Lung (tissue), 12 donors: ENCODE measurements around the gene PEX10. TPM values are rescaled to one million over a fixed set of nuclear protein-coding genes. Genes with fewer than 3 reads are reported as not detected.

Experiments used
- ATAC-seq: fragments of 200-7000 bp; cut with Tn5 transposase; one replicate; pipeline ENCODE4 v1.9.1; 2020; ENCODE audit warnings: moderate number of reproducible peaks; ENCODE audit not compliant: insufficient read depth, low FRiP score
- DNase-seq, 3 donors: peaks; one replicate each; pipeline ENCODE4 v3.0.0-alpha.2; 2013 to 2017
- H3K27ac ChIP-seq, 2 donors: one replicate each; pipeline ENCODE4 v1.5.1; 2013; ENCODE audit warnings: mild to moderate bottlenecking in 2 of 2, moderate library complexity in 2 of 2, control low read depth in 1 of 2, inconsistent platforms in 1 of 2, low read depth in 1 of 2, low read length in 1 of 2
- H3K27me3 ChIP-seq, 3 donors: one replicate each; pipeline ENCODE4 v1.5.1; 2013; ENCODE audit warnings: low read length in 2 of 3; ENCODE audit not compliant: control insufficient read depth in 3 of 3, insufficient read depth in 3 of 3
- H3K36me3 ChIP-seq, 4 donors: one replicate each; pipeline ENCODE4 v1.5.1; 2013; ENCODE audit warnings: low read length in 4 of 4, mild to moderate bottlenecking in 1 of 4, moderate library complexity in 1 of 4; ENCODE audit not compliant: control insufficient read depth in 4 of 4, insufficient read depth in 4 of 4
- H3K4me1 ChIP-seq, 5 donors: one replicate each; pipeline ENCODE4 v1.5.1; 2013; ENCODE audit warnings: low read length in 5 of 5, mild to moderate bottlenecking in 2 of 5, moderate library complexity in 1 of 5; ENCODE audit not compliant: control insufficient read depth in 5 of 5, insufficient read depth in 5 of 5
- H3K4me3 ChIP-seq: one replicate; pipeline ENCODE4 v1.5.1; 2013; ENCODE audit warnings: mild to moderate bottlenecking, control low read depth, moderate library complexity
- H3K9ac ChIP-seq, 2 donors: one replicate each; pipeline ENCODE4 v1.5.1; 2013; ENCODE audit warnings: low read length in 2 of 2, control low read depth in 1 of 2; ENCODE audit not compliant: insufficient read depth in 1 of 2
- H3K9me3 ChIP-seq, 4 donors: one replicate each; pipeline ENCODE4 v1.5.1; 2013; ENCODE audit warnings: low read length in 3 of 4, mild to moderate bottlenecking in 1 of 4, moderate library complexity in 1 of 4; ENCODE audit not compliant: control insufficient read depth in 4 of 4, insufficient read depth in 3 of 4
- CTCF ChIP-seq: IDR thresholded peaks from 2 replicates; pipeline ENCODE4 v1.5.1; 2012; ENCODE audit warnings: mild to moderate bottlenecking; ENCODE audit errors: control extremely low read depth, extremely low read depth
- WGBS, 2 donors: extraction: QIAGEN DNeasy Blood & Tissue Kit; methylation state at CpG; one replicate each; pipeline ENCODE4 v1.1.7; 2013; 5-methylcytosine and 5-hydroxymethylcytosine counted together
- polyA plus RNA-seq, 2 donors: library from polyadenylated mRNA; stranded (reverse); fragments of 200-250 nt; gene quantifications; one replicate each; pipeline ENCODE4 v1.2.1, GENCODE V29; 2013
- total RNA-seq, 2 donors: library from RNA; depleted of rRNA in 1 of 2; stranded (reverse); fragments of >200 nt in 1 of 2; gene quantifications; one replicate each; pipeline ENCODE4 v1.2.1, GENCODE V29; 2014 to 2021
- donor health status: control.
- donor health status: control.
- donor health status: Bipolar disorder and iron deficiency.
- donor health status: healthy.
- donor health status: DM: yes; HTN: yes; CAD: no.

The PEX10 gene
- total and polyA plus RNA-seq, 4 donors: 15.7 to 25.4 (median 20.5) TPM

- no peak for DNase-seq
- no peak overlapping the region for H3K9ac ChIP-seq
- 40 to 52% methylated on average over 22 to 27 of the region's 27 CpGs for WGBS, 2 donors
- H3K4me3 ChIP-seq: no peak overlapping the region
- peaks cover 0 to 4% (median 0%) of the 10 kb centered on the region in 4 donors for H3K9me3 ChIP-seq
- no peak overlapping the region for H3K27ac ChIP-seq
- peaks cover 0 to 17% (median 0%) of the 10 kb centered on the region in 5 donors for H3K4me1 ChIP-seq
- TF ChIP-seq CTCF: no peak
- no peak for ATAC-seq
- H3K27me3 ChIP-seq: peaks cover 6 to 34% (median 30%) of the 10 kb centered on the region in 3 donors
- no peaks in the 10 kb centered on the region for H3K36me3 ChIP-seq
Observed at GRCh38 chr1:2444138-2444591, 31.8 kb upstream of the PEX10 start.

- DNase-seq (peak; percentile 43 to 62 (median 58)), ATAC-seq (no peak)
- Histone ChIP-seq H3K9ac (no peak overlapping the region), H3K27me3 (peaks cover 6 to 34% (median 26%) of the 10 kb centered on the region in 3 donors), H3K27ac (no peak overlapping the region), H3K36me3 (no peaks in the 10 kb centered on the region), H3K4me1 (peaks cover 0 to 17% (median 0%) of the 10 kb centered on the region in 5 donors), H3K4me3 (no peak overlapping the region), H3K9me3 (peaks cover 0 to 4% (median 0%) of the 10 kb centered on the region in 4 donors)
- TF ChIP-seq CTCF: no peak
- 0 to 3% methylated on average over 41 to 107 of the region's 107 CpGs for WGBS, 2 donors
Observed at GRCh38 chr1:2443277-2444137, 31.1 kb upstream of the PEX10 start.

- DNase-seq (peak; percentile 54 to 67 (median 57)), ATAC-seq (no peak)
- H3K9ac ChIP-seq: no peak overlapping the region
- no peak overlapping the region for H3K4me3 ChIP-seq
- H3K9me3 ChIP-seq: peaks cover 0 to 4% (median 0%) of the 10 kb centered on the region in 4 donors
- no peak for TF ChIP-seq CTCF
- H3K27me3 ChIP-seq: peaks cover 6 to 34% (median 27%) of the 10 kb centered on the region in 3 donors
- no peaks in the 10 kb centered on the region for H3K36me3 ChIP-seq
- 56 to 73% methylated on average over 6 of the region's 6 CpGs for WGBS, 2 donors
- H3K27ac ChIP-seq: no peak overlapping the region
- peaks cover 0 to 17% (median 0%) of the 10 kb centered on the region in 5 donors for H3K4me1 ChIP-seq
Observed at GRCh38 chr1:2442661-2443060, 30.3 kb upstream of the PEX10 start.
